HCT116 (cell line): ENCODE results near the gene PRKAR2A. TPM values are rescaled to one million over a fixed set of nuclear protein-coding genes. Genes with fewer than 3 reads are reported as not detected.

ENCODE experiments used
- ATAC-seq: fragments of 200-7000 bp; cut with Tn5 transposase; 2 replicates; pipeline ENCODE4 v1.9.1; 2020; ENCODE audit warnings: mild to moderate bottlenecking, moderate library complexity
- BruUV-seq: library from RNA; stranded (reverse); fragments of 400-500 nt; replicated peaks from 2 replicates; lab custom pipeline; 2021; lab: Mats Ljungman, UMichigan
- CTCF ChIA-PET: fragments of 300-600 bp; sonication (Branson Sonifier 250); formaldehyde crosslinking; loops from one replicate; lab custom pipeline; 2021; ENCODE audit warnings: antibody characterized with exemption; lab: Charles Lee
- POLR2A ChIA-PET: fragments of 300-600, 350-600 bp; sonication (Branson Sonifier 250); formaldehyde crosslinking; loops from one replicate; lab custom pipeline; 2021; ENCODE audit warnings: antibody characterized with exemption; lab: Charles Lee
- RAD21 ChIA-PET, 2 experiments: fragments of 300-600 bp; sonication (Branson Sonifier 250); formaldehyde crosslinking; loops; one replicate each; lab custom pipeline; 2023; ENCODE audit warnings: low total read pairs in 2 of 2; ENCODE audit not compliant: uncharacterized antibody in 2 of 2, unreplicated experiment in 2 of 2, low non-redundant PET in 1 of 2; lab: Charles Lee
- DNase-seq: peaks from one replicate; pipeline ENCODE4 v3.0.0-alpha.2; 2010; ENCODE audit warnings: low read depth, low spot score
- H2AFZ ChIP-seq: fragments of 200-600 bp; shearing (Covaris generic), sonication (generic); 2 replicates; pipeline ENCODE4 v1.6.1; 2017; ENCODE audit warnings: low read depth, mixed run types, mixed read lengths, antibody characterized with exemption, low read length; ENCODE audit not compliant: poor library complexity, severe bottlenecking
- H3K27ac ChIP-seq: 2 replicates; pipeline ENCODE4 v1.5.1; 2012; ENCODE audit warnings: low read depth, low read length
- H3K27me3 ChIP-seq: fragments of 200-600 bp; sonication (generic); 2 replicates; pipeline ENCODE4 v1.6.1; 2016; ENCODE audit warnings: mixed run types, low read length, mixed read lengths; ENCODE audit not compliant: insufficient read depth
- H3K36me3 ChIP-seq, 2 experiments: fragments of 200-500 bp in 1 of 2; fragments of 200-600 bp in 1 of 2; sonication (Bioruptor generic) in 1 of 2; sonication (generic) in 1 of 2; 2 replicates each; pipeline versions ENCODE4 v1.5.1 to v1.6.1; 2014 to 2016; ENCODE audit warnings: low read length in 2 of 2, inconsistent platforms in 1 of 2, mixed read lengths in 1 of 2, mixed run types in 1 of 2; ENCODE audit not compliant: insufficient read depth in 2 of 2, control insufficient read depth in 1 of 2
- H3K4me1 ChIP-seq, 2 experiments: fragments of 200-600 bp in 1 of 2; sonication (generic) in 1 of 2; 2 replicates each; pipeline versions ENCODE4 v1.5.1 to v1.6.1; 2012 to 2017; ENCODE audit warnings: low read length in 2 of 2, inconsistent platforms in 1 of 2, mild to moderate bottlenecking in 1 of 2, mixed read lengths in 1 of 2, mixed run types in 1 of 2, moderate library complexity in 1 of 2; ENCODE audit not compliant: insufficient read depth in 2 of 2, control insufficient read depth in 1 of 2
- H3K4me2 ChIP-seq: fragments of 200-600 bp; sonication (generic); 2 replicates; pipeline ENCODE4 v1.6.1; 2017; ENCODE audit warnings: mixed run types, low read length, mixed read lengths
- H3K4me3 ChIP-seq, 2 experiments: fragments of 200-600 bp in 1 of 2; sonication (generic) in 1 of 2; replicated peaks in 1 of 2; 2 replicates each; pipeline ENCODE4 v1.5.1; 2011 to 2016; ENCODE audit warnings: low read length in 2 of 2, control low read depth in 1 of 2, low read depth in 1 of 2, mild to moderate bottlenecking in 1 of 2, mixed read lengths in 1 of 2, mixed run types in 1 of 2
- H3K79me2 ChIP-seq: fragments of 200-600 bp; sonication (generic); 2 replicates; pipeline ENCODE4 v1.6.1; 2017; ENCODE audit warnings: mild to moderate bottlenecking, mixed run types, low read length, moderate library complexity, mixed read lengths; ENCODE audit not compliant: insufficient read depth
- H3K9ac ChIP-seq: fragments of 200-600 bp; sonication (generic); 2 replicates; pipeline ENCODE4 v1.6.1; 2016; ENCODE audit warnings: low read length, mixed read lengths
- H3K9me2 ChIP-seq: fragments of 200-600 bp; sonication (generic), shearing (Covaris generic); 2 replicates; pipeline ENCODE4 v1.6.1; 2017; ENCODE audit warnings: mixed run types, mild to moderate bottlenecking, moderate library complexity; ENCODE audit not compliant: insufficient read depth
- H3K9me3 ChIP-seq, 2 experiments: fragments of 200-500 bp in 1 of 2; fragments of 200-600 bp in 1 of 2; sonication (Bioruptor generic) in 1 of 2; sonication (generic) in 1 of 2; 2 replicates each; pipeline ENCODE4 v1.6.1; 2014 to 2017; ENCODE audit warnings: low read length in 2 of 2, mixed read lengths in 2 of 2, inconsistent platforms in 1 of 2, low read depth in 1 of 2, mild to moderate bottlenecking in 1 of 2, mixed run types in 1 of 2, moderate library complexity in 1 of 2; ENCODE audit not compliant: control insufficient read depth in 1 of 2, insufficient read depth in 1 of 2
- H4K20me1 ChIP-seq: fragments of 200-600 bp; sonication (generic), shearing (Covaris generic); 2 replicates; pipeline ENCODE4 v1.6.1; 2017; ENCODE audit warnings: mixed run types, mild to moderate bottlenecking, moderate library complexity; ENCODE audit not compliant: insufficient read depth
- ATF3 ChIP-seq: IDR thresholded peaks from 2 replicates; pipeline ENCODE4 v1.6.1; 2012
- EZH2 ChIP-seq: fragments of 200-600 bp; sonication (generic); IDR thresholded peaks from 2 replicates; pipeline ENCODE4 v1.6.1; 2017; ENCODE audit warnings: antibody characterized with exemption, mixed run types
- FOSL1 ChIP-seq: IDR thresholded peaks from 2 replicates; pipeline ENCODE4 v1.6.1; 2012; ENCODE audit warnings: low read depth
- MAX ChIP-seq: IDR thresholded peaks from 2 replicates; pipeline ENCODE4 v1.6.1; 2012
- POLR2A ChIP-seq: IDR thresholded peaks from 2 replicates; pipeline ENCODE4 v1.7.0; 2011; ENCODE audit warnings: borderline replicate concordance; ENCODE audit not compliant: insufficient read depth, insufficient read length; ENCODE audit errors: extremely low read depth
- POLR2AphosphoS5 ChIP-seq: IDR thresholded peaks from 2 replicates; pipeline ENCODE4 v1.6.1; 2011; ENCODE audit warnings: mild to moderate bottlenecking, low read depth, low read length, moderate library complexity
- REST ChIP-seq: IDR thresholded peaks from 2 replicates; pipeline ENCODE4 v1.6.1; 2012; ENCODE audit warnings: low read depth
- SIN3A ChIP-seq: IDR thresholded peaks from 2 replicates; pipeline ENCODE4 v1.6.1; 2012; ENCODE audit warnings: low read depth
- SP1 ChIP-seq: IDR thresholded peaks from 2 replicates; pipeline ENCODE4 v1.6.1; 2012; ENCODE audit warnings: low read depth
- TCF7L2 ChIP-seq: IDR thresholded peaks from 2 replicates; pipeline ENCODE4 v1.7.0; 2011; ENCODE audit warnings: borderline replicate concordance, inconsistent platforms; ENCODE audit not compliant: insufficient read depth, insufficient read length; ENCODE audit errors: extremely low read depth
- intact Hi-C: fragments of 100-400 bp; cut with micrococcal nuclease; formaldehyde crosslinking; loops from 2 replicates; pipeline ENCODE4 v1.10.0; 2022
- total RNA-seq: library from RNA; stranded (reverse); gene quantifications from one replicate; pipeline ENCODE4 v1.2.1, GENCODE V29; 2021; ENCODE audit not compliant: unreplicated experiment

PRKAR2A gene
- total RNA-seq, 1 experiment from 2014 or later = 63.3 TPM

GRCh38 chr3:48707157-48707556 is 140.5 kb downstream of the PRKAR2A start:
- Histone ChIP-seq H3K27me3 (no peaks in the 10 kb centered on the region), H3K9ac (no peak overlapping the region), H2AFZ (no peak overlapping the region), H3K79me2 (peaks cover 99% of the 10 kb centered on the region), H3K27ac (no peak overlapping the region), H3K4me1 (peaks cover 7 to 22% of the 10 kb centered on the region in 2 experiments), H3K4me2 (no peak overlapping the region)
- no TSS peak for BruUV-seq
- ChIA-PET RAD21 (no interaction called here), POLR2A (interaction anchor here (1.7 kb wide), 1 partner anchor 10 kb away, joined by 3 read pairs; no protein-coding TSS in a partner anchor)
- no peak for DNase-seq
- no peak for ATAC-seq
- intact Hi-C loops = no loop called here
- TF ChIP-seq REST (no peak), SP1 (no peak), EZH2 (no peak), ATF3 (no peak), MAX (no peak), SIN3A (no peak), FOSL1 (no peak), TCF7L2 (no peak), POLR2AphosphoS5 (no peak), POLR2A (no peak)
- TF ChIP-seq, all 23 proteins: peak for 0
- Histone ChIP-seq H3K36me3 (peaks cover 21 to 22% of the 10 kb centered on the region in 2 experiments), H4K20me1 (peaks cover 28% of the 10 kb centered on the region; the same call in 1 of the 2 replicates), H3K9me2 (no peaks in the 10 kb centered on the region), H3K9me3 (no peaks in the 10 kb centered on the region), H3K4me3 (no peak overlapping the region)
- CTCF ChIA-PET = no interaction called here
